Stimulated activated CD4-positive, alpha-beta T cell treated with anti-CD3 and anti-CD28 coated beads, Interleukin-12 subunit alpha, Interleukin-12 subunit beta, amount 100 ng/mL, for 48 hours (primary cell): ENCODE data around the gene UBE2U.
A peak's percentile ranks its signal among the peaks of the same experiment; 100 is the strongest.
"Not testable (repeated sequence)": the region's sequence is repeated elsewhere in the genome, so short reads cannot be mapped to it uniquely, and the experiment has no call there.

ENCODE experiments used
- DNase-seq, 3 donors: peaks; one replicate each; pipeline ENCODE4 v3.0.0-alpha.2; 2020; ENCODE audit warnings: low read depth in 2 of 3, low spot score in 1 of 3

Gene UBE2U

DNA sequence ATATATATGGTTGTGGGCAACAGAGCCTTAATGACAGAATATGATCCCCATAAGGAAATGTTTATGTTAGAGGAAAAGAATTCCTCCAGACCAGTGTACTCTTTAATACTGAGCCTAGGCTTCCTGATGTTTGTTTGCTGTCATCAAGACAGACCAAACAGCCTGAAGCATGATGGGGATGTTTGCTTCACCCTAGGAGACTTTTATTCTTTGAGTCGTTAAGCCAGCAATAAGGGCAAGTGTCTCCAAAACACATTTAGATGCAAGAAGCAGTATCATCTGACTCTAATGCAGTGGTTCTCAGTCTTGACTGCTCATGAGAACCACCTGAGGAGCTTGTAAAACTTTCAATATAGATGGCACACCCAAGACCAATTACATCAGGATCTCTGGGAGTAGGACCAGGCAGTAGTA lies 33.1 kb downstream of the UBE2U start:
- no peak for DNase-seq

DNA sequence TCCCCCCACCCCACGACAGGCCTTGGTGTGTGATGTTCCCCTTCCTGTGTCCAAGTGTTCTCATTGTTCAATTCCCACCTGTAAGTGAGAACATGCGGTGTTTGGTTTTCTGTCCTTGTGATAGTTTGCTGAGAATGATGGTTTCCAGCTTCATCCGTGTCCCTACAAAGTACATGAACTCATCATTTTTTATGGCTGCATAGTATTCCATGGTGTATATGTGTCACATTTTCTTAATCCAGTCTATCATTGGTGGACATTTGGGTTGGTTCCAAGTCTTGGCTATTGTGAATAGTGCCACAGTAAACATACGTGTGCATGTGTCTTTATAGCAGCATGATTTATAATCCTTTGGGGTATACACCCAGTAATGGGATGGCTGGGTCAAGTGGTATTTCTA lies 36.1 kb downstream of the UBE2U start:
- DNase-seq, result not testable (repeated sequence)

DNA sequence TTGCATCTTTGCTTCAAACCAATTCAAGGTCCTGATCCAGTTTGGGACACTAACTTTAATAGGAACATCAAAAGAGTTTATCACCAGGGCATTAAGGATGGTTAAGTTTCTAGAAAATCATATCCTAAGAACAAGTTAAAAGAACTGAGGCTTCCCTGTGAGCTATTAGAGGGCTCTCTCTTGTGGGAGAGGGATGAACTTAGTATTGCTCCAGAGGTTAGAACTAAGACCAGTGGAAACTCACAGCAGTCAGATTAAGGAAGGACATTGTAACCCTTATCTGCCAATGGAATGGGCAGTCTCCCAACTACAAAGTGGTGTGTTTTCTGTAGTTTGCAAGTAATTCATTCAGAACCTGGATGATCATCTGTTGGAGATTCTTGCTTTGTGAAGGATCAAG lies 36.8 kb downstream of the UBE2U start:
- DNase-seq, result no peak

DNA sequence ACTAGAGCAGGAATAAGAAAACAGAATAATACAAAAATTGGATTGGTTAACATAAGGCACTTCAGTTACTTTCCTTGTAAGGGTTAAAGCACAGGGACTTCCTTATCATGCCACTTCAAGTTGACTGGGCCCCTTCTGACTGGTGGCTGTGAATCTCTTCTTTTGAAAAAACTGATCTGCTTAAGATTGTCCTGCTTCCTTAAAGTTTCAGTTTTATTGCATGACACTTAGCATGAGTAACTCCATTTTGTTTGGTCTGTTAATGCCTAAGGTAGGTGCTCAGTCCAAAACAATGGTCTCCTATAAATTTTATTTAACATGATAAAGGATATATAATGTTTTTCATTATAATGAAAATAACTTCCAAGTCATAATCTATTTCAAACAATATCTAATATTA lies 37.6 kb downstream of the UBE2U start:
- no peak for DNase-seq

- no peak for DNase-seq
Observed at GRCh38 chr1:64242895-64243756, 39.7 kb downstream of the UBE2U start.

GRCh38 chr1:64243757-64244080 lies 40.3 kb downstream of the UBE2U start:
- DNase-seq, result no peak

- no peak for DNase-seq
Observed at GRCh38 chr1:64245495-64245894, 42.1 kb downstream of the UBE2U start.

GRCh38 chr1:64246294-64246917 lies 43.0 kb downstream of the UBE2U start:
- no peak for DNase-seq

DNA sequence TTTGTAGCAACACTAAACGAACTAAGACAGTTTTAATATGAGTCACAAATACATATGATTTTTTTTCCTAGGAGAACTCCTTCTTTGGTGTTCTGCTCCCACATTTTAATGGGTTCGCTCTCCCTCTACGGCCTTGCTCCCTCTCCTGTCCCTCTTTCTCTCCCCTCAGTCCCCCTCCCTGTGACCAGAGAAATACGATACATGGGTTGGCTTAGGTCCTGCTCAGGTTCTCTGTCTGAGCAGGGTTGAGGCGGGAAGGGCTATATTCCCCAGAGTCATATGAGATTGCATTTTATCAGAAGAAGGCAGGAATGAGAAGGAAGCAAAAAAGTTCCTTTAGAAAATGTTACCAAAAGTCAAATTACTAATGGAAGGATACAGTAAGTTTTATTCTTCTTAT lies 44.6 kb downstream of the UBE2U start:
- no peak for DNase-seq

DNA sequence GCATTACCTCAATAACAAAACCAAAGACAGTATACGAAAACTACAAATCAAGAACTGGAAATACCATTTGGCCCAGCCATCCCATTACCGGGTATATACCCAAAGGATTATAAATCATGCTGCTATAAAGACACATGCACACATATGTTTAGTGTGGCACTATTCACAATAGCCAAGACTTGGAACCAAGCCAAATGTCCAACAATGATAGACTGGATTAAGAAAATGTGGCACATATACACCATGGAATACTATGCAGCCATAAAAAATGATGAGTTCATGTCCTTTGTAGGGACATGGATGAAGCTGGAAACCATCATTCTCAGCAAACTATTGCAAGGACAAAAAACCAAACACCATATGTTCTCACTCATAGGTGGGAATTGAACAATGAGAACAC lies 47.0 kb downstream of the UBE2U start:
- DNase-seq, result not testable (repeated sequence)

- no peak for DNase-seq
Observed at GRCh38 chr1:64251971-64252370, 48.5 kb downstream of the UBE2U start.

DNA sequence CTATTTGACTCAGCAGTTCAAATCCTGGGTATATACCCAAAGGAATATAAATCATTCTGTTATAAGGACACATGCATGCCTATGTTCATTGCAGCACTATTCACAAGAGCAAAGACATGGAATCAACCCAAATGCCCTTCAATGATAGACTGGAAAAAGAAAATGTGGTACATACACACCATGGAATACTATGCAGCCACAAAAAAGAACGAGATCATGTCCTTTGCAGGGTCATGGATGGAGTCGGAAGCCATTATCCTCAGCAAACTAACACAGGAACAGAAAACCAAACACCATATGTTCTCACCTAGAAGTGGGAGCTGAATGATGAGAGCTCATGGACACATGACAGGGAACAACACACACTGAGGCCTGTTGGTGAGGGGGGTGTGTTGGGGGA lies 53.8 kb downstream of the UBE2U start:
- not testable (repeated sequence) for DNase-seq

DNA sequence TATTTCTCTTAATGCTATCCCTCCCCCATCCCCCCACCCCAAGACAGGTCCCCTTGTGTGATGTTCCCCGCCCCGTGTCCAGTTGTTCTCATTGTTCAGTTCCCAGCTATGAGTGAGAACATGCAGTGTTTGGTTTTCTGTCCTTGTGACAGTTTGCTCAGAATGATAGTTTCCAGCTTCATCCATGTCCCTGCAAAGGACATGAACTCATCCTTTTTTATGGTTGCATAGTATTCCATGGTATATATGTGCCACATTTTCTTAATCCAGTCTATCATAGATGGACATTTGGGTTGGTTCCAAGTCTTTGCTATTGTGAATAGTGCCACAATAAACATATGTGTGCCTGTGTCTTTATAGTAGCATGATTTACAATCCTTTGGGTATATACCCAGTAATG lies 55.0 kb downstream of the UBE2U start:
- not testable (repeated sequence) for DNase-seq

- no peak for DNase-seq
Observed at GRCh38 chr1:64263335-64263734, 59.9 kb downstream of the UBE2U start.

DNA sequence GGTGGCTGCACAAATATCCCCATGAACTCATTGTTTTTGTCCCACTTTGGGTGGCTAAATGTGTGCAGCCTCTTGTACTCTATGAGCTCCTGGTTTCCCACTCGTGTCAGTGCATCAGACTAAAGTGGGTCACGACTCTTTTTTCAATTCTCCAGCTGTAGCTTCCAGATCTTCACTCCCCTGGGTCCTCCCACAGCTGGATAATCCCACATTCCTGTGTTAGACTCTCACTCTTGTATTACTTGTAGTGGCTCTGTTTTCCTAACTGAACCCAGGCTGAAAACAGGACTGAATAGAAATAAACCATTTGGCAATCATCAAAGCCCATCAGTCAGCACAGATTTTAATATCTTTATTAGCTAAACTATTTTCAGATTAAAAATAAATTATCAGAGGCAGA lies 60.4 kb downstream of the UBE2U start:
- DNase-seq, result no peak

GRCh38 chr1:64265141-64265540 lies 61.7 kb downstream of the UBE2U start:
- no peak for DNase-seq

GRCh38 chr1:64266991-64267390 lies 63.6 kb downstream of the UBE2U start:
- DNase-seq, result no peak

GRCh38 chr1:64268653-64269557 lies 65.5 kb downstream of the UBE2U start:
- DNase-seq, result peak; percentile 17 to 70 (median 50)

DNA sequence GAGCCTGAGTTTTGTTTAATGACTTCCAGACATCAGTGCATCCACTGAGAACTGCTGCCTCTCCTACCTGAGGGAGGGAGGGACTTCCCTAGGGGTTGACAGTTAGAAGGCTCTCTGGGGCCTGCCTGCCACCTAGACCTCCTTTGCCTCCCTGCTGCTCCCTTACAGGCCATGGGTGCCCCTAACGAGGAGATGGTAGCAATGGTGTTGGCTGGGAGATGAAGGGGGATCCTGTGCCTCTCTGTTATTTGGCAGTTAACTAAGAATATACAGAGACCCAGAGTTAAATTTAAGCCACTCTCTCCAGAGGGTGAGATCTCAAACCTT lies 66.1 kb downstream of the UBE2U start:
- no peak for DNase-seq

DNA sequence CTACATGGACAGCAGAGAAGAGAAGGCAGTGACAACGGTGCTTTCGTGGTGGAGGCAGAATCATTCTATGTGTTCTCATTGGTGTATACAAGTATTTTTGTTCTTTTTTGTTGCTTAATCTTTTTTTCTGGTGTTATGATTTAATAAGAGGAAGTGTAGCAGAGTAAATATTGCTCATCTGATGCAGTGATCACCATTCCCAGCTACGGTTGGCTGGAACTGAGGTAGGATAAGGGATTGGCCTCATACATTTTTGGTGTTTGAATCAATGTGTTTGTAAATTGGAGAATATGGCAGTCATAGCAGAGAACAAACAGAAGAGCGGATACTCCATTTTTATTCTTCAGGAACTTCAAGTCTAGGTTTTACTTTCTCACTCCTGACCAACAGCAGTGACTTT lies 76.6 kb downstream of the UBE2U start:
- DNase-seq, result no peak

DNA sequence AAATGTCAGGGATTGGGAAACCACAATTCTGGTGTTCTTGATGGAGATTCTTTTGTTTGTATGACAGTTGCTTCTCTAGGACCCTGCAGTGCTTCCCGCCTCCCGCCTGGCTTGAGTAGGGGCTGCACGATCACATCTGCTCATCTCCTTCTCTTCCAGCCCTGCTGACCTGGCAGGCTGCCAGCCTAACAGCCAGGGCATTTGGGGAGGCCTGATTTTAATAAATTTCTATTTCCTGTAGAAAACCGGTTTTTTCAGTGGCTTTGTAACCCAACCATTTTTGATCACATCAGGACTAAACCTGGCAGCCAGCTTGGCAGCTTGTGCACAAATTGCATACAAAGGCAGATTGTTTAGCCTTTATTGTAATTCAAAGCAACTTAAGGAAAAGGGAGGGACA lies 78.9 kb downstream of the UBE2U start:
- DNase-seq, result no peak

GRCh38 chr1:64287071-64287470 lies 83.6 kb downstream of the UBE2U start:
- DNase-seq, result no peak
